NCI-H446 (cell line): Measurements from ENCODE around the gene ASB10.

Experiments
- DNase-seq, 2 experiments: peaks; one replicate each; lab custom pipeline; 2025; lab: John Stamatoyannopoulos, UW

ASB10 gene

DNA sequence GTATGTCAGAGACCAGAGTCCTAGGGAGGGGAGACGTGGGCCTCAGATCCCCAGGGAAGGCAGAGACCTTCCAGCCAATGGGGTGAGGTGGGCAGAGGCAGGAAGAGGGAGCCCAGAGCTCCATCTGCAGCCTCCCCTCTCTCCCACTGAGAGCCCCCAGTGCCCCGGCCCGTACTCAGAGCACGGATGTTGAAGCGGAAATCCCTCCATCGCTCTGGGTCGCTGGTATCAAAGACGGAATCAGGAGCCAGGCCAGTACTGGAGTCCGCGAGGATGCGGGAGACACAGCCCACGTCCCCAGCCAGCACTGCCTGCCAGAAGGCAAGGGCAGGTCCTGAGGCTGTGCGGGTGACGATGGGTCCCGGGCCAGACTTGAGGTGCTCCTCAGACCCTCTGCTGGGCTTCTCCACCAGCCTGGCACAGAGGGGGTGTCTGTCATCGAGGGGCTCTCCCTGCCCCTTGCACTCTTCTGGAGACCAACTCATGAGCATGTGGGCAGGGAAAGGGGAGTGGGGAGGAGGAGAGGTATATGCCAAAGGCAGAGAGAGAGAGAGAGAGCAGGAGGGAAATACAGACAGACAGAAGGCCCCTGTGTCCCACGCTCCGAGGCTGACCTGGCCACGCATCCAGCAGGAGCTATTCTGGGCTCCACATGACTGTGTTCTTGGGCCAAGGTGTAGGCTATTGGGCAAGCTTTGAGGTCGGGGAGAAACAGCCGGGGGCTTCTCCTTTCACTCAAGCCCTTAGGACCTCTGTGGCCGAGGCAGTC is at the start of gene ASB10:
TSS of gene ASB10 (minus strand) at position 611 of the 769 bp plus-strand sequence. CDS start at position 491, 120 bp downstream.
- no peak for DNase-seq

DNA sequence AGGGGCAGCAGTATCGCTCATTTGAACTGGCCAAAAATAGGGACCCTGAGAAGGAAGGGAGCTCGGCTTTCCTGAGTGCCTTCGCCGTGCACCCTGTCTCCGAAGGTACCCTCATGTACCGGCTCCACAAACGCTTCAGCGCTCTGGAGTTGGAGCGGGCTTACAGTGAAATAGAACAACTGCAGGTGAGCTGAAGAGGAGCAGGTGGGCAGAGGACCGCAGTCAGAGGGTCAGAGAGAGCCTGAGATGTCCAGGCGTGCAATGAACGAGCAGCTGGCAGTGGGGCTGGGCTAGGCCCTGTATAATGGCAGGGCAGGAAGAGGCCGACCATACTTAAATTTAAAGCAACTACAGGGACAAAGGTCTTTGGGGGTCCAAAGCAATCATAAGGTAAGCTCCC is 49.4 kb upstream of the ASB10 start:
- no peak for DNase-seq

DNA sequence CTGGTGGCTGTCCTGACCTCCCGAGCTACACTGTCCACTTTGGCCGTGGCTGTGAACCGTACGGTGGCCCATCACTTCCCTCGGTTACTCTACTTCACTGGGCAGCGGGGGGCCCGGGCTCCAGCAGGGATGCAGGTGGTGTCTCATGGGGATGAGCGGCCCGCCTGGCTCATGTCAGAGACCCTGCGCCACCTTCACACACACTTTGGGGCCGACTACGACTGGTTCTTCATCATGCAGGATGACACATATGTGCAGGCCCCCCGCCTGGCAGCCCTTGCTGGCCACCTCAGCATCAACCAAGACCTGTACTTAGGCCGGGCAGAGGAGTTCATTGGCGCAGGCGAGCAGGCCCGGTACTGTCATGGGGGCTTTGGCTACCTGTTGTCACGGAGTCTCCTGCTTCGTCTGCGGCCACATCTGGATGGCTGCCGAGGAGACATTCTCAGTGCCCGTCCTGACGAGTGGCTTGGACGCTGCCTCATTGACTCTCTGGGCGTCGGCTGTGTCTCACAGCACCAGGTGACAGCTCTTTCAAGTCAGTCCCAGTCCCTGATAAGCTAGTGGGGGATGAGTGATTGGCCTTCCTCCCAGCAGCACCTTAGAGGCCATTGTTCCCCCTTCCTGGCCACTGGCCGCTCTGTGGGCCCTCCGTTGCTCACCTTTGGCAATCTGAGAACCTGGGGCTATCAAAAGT is 48.2 kb upstream of the ASB10 start:
- DNase-seq: no peak

GRCh38 chr7:151233804-151234203 is 46.8 kb upstream of the ASB10 start:
- no peak for DNase-seq

- DNase-seq: peak in 1 of 2 experiments; percentile 40
Measured at GRCh38 chr7:151232917-151233701, 46.1 kb upstream of the ASB10 start.

DNA sequence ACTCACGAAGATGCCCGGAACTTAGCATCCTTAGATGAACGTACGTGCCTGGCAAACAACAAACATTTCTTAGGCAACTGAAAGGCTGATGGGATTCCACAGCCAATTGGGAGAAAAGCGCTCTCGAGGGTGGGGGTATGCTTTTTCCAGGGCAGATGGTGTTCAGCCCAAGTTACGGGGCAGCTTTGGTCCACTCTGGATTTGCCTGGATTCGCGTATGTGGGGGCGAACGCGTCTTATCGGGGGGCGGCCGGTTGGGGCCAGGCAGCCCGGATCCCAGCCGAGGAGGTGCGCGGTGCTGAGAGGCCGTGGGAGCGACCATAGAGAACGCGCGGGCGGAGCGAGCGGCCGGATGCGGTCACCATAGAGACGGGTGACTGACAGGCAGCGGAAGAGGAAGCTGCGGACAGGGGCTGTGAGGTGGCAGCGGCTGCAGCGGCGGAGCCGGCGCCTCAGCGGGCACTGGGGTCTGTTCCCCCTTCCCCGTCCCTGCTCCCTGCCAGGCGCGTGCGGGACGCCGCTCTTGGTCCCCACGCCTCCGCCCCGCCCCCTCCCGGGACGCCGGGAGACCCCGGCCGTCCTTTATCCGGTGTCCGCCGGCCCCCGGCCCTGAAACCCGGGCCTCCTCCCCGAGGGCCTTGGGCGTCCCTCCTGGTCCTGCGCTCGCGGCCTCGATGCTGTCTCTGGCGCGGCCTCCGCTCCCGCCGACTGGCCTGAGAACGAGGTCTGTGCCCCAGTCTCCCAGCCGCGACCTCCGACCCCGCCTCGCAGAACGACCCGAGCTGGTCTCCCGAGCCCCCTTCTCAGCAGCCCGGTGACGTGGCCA is 45.3 kb upstream of the ASB10 start, which contains the start of gene CHPF2:
TSS of gene CHPF2 (plus strand) at position 393 of the 826 bp plus-strand sequence. CDS start 1,529 bp downstream, outside the sequence.
- peak; percentile 39 to 80 for DNase-seq

- no peak for DNase-seq
Measured at GRCh38 chr7:151231080-151231479, 44.0 kb upstream of the ASB10 start.

GRCh38 chr7:151229249-151229648 is 42.2 kb upstream of the ASB10 start:
- DNase-seq: no peak

DNA sequence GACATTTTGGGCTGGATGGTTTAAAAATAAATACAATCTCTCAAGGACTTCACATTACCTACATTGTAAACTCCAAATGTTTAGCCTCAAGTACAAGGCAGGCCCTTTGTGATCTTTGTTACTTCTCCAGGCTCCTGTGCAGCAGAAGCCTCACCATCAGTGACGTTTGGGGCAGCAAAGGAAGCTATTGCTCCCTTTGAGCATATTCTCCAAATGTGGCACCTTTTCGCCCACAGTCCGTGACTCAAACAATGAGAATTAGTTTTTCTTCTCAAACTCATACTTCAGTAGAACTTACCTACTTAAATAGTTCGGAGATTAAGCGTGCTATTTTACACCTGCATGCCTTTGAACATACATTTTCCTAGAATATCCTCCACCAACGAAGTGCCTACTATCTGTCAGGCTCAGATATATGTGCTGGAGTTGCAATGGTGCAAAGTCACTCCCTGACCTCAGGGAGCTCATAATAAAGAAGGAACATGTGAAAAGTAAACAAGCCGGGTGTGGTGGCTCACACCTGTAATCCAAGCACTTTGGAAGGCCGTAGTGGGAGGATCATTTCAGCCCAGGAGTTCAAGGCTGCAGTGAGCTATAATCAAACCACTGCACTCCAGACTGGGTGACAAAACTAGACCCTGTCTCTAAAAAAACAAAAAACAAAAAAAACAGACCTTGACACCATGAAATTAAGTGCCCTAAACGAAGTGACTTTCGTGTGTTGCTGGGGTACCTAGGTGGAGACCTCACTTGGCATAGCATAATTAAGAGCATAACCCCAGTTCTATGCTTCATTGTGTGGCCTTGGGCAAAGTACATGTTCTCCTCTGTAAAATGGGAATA is 41.2 kb upstream of the ASB10 start:
- DNase-seq: no peak

DNA sequence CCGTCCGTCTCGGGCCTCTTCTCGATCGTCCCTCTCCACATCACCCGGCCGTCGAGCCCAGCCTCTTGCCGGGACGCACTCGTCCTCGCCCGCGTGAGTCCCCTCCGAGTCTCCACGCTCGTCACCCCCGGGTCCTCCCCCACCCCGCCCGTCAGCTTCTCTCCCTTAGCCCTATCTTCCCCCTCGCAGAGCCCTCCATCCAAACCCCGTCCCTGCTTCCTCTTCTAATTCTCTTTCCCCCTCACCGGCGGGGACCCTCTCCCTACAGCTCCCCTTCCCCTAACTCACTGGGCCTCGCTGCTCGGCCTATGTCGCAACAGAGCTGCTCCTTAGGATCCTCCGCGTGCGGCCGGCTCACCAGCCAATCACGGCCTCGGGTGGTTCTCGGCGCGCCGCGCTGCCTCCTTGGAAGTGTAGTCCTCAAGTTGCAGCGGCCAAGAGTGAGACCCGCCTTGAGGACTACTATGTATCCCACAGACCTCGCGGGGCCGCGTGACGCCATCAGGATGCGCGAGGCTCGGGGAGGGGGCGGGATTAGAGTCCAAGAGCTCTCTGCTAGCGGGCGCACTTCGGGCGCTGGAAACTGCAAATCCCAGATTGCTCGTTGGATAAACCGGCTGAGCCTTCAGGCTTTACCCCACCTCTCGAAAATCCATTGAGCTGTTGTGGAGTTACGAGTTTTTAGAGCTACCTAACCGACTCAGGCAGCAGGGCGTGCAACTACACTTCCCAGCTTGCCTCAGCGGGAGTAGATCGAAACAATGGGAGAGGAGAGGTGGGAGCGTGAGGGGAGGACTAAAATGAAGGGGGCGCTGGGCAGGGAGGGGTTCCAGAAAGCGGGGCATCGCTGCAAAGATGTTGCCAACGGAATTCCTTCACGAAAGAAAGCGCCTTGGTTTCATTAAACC is 40.1 kb upstream of the ASB10 start, which contains the start of gene ABCF2:
TSS of gene ABCF2 (minus strand) at position 331 of the 908 bp plus-strand sequence. CDS start 747 bp downstream, outside the sequence.
- DNase-seq: peak; percentile 92 to 97

DNA sequence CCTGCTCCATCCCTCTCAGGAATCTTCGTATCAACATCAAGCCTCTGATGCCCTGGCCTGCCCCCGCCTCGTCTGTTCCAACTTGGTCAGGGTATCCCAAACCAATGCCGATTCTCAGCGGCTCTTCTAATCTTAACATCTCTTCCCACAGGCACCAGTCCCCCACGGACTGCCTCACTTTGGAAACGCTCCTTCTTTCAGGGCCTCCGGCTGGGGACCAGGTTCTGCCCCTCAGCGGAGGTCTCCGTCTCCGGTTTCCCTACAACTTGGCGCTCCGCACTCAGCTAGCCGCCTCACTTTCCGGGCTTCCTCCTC is 39.5 kb upstream of the ASB10 start:
- DNase-seq: no peak

GRCh38 chr7:151225948-151226510 is 39.0 kb upstream of the ASB10 start:
- no peak for DNase-seq

DNA sequence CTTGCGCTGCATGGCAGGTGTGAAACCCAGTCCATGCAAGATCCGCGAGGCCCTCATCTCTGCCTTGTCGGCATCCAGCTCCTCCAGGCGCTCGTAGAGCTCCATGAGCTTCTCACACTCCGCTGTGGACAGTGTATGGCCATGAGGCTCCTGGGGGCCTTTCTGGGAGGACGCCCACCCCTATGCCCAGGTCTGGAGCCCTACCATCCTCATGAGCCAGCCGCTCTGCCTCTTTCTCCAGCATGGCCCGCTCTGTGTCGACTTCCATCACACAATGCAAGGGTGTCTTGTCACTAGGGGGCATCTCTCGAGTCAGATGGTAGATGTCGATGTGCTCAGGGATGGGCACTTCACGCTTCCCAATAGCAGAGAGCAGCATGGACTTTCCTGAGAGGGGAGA is 36.7 kb upstream of the ASB10 start:
- DNase-seq: no peak

GRCh38 chr7:151218170-151218569 is 31.1 kb upstream of the ASB10 start:
- no peak for DNase-seq

DNA sequence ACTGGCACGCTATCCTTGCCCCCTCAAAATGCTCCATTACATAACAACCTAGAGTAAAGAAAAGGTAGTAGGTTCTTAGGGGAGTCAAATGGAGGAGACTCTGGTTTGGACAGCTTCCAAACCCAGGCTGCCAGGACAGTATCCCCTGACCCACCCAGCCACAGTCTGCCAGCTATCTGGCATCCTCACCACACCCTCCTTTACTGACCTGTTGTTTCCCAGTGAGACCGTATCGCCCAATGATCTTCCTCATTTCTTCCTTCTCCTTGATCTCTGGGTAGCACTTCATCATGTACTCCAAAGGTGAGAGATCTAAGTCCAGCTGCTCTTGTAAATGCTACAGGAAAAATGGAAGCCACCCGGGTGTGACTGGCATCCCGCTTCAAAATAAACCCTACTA is 28.3 kb upstream of the ASB10 start:
- DNase-seq: no peak

- DNase-seq: no peak
Measured at GRCh38 chr7:151213826-151214225, 26.8 kb upstream of the ASB10 start.

- no peak for DNase-seq
Measured at GRCh38 chr7:151212626-151213025, 25.6 kb upstream of the ASB10 start.

GRCh38 chr7:151211155-151211772 is 24.2 kb upstream of the ASB10 start:
- no peak for DNase-seq
